ENCODE measurements around the gene DNAH3.
"Not testable (repeated sequence)": the region's sequence is repeated elsewhere in the genome, so short reads cannot be mapped to it uniquely, and the experiment has no call there.

The DNAH3 gene

GRCh38 chr16:21120976-21121520 is 29.6 kb downstream of the DNAH3 start:
- DNase-seq (ENCODE audit: low read depth) = no peak

GRCh38 chr16:21117567-21117966 is 33.1 kb downstream of the DNAH3 start:
- DNase-seq (ENCODE audit: low read depth) = no peak

DNA sequence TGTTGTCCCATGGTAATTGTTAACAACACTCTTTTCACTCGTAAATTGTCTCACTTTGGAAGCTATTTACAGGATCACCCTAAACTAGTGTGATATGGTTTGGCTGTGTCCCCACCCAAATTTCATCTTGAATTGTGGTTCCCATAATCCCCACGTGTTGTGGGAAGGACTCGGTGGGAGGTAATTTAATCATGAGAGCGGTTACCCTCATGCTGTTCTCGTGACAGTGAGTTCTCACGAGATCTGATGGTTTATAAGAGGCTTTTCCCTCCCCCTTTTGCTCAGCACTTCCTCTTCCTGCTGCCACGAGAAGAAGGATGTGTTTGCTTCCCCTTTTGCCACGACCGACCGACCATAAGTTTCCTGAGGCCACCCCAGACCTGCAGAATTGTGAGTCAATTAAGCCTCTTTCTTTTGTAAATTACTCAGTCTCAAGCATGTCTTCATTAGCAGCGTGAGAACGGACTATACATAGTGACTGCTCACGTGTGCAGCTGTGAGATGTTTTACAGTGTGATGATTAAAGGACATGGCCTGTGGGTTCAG is 34.4 kb downstream of the DNAH3 start:
- no peak for DNase-seq (ENCODE audit: low read depth)

GRCh38 chr16:21115551-21115950 is 35.1 kb downstream of the DNAH3 start:
- not testable (repeated sequence) for DNase-seq (ENCODE audit: low read depth)

DNA sequence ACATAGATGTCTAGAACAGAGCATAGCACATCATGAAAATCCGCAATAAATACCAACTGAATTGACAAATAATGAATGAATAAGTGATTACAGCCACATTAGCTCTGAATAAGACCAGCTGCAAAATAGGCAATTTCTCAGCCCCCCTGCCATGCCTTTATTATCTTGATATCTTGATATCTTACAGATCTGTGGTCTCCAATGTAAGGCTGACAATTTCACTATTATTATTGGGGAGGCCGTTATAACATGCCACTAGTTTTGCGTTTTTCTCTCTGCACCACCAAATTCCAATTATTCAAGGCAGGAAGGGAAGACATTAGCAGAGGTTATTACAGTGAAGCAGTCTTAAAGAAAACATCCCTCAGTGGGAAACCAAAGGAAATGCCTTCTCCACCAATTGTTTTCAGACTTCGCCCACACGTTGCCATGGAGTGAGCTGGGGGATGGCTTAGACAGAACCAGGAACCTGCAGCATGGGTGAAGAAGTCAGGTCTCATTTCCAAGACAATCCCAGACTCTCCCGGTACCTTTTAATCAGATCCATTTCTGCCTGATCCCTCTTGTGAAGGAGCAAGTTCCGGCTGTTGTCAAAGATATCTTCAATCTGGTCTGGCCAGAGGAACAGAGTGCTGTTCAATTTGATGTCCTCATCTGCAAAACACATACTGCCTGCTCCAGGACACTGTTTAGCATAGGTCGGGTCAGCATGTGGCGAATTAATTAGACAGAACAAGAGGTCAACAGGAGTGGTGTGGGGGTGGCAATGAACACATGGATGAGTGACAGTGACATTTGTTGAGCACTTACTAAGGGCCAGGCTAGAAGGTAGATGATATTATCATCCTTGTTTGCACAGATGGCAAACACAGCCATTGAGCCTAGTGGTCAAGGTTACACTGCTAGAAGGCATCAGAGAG is 46.4 kb downstream of the DNAH3 start:
- DNase-seq (ENCODE audit: low read depth) = peak; percentile 51

DNA sequence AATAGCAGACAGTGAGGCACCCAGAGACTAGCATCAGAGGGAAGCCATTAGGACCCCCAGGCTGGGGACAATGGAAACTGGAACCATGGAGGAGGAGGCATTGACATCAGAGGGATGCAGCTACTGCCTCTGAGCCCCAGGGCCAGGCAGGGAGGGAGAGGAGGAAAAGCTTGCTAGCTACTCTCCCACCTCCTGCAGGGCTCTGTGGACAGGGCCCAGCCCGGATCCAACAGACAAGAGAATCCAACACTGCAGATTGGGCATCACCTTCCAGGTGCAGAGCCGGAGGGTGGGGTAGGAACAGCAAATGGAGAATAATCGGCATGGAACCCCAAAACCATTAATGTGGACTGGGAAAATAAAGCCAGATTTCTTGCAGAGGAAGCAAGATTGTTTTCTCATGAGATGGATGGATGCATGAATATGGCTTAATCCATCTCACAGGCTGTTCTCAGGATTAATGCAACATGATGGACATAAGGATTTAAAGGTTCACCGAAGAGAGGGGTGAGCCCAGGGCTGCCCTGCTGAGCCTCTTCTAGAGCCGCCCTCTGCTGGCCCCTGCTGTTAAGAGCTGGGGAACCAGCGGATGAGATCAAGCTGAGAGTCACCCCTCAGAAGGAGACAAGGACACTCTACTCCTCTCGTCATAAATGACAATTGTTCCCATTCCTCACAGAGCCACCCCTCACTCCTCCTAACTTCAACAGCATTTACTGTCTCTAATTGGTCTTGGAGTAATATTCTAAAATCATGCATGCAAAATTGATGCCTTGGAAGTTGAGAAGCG is 48.8 kb downstream of the DNAH3 start:
- DNase-seq (ENCODE audit: low read depth) = no peak

GRCh38 chr16:21100447-21100846 is 50.2 kb downstream of the DNAH3 start:
- DNase-seq (ENCODE audit: low read depth) = no peak

GRCh38 chr16:21097151-21097550 is 53.5 kb downstream of the DNAH3 start:
- DNase-seq (ENCODE audit: low read depth) = no peak

DNA sequence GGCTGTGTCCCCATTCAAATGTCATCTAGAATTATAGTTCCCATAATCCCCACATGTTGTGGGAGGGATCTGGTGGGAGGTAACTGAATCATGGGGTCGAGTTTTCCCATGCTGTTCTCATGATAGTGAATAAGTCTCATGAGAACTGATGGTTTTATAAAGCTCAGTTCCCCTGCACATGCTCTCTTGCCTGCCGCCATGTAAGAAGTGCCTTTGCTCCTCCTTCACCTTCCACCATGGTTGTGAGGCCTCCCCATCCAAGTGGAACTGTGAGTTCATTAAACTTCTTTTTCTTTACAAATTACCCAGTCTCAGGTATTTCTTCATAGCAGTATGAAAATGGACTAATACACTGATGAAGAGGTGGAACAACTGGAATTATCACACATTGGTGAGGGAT is 55.9 kb downstream of the DNAH3 start:
- DNase-seq (ENCODE audit: low read depth) = not testable (repeated sequence)

DNA sequence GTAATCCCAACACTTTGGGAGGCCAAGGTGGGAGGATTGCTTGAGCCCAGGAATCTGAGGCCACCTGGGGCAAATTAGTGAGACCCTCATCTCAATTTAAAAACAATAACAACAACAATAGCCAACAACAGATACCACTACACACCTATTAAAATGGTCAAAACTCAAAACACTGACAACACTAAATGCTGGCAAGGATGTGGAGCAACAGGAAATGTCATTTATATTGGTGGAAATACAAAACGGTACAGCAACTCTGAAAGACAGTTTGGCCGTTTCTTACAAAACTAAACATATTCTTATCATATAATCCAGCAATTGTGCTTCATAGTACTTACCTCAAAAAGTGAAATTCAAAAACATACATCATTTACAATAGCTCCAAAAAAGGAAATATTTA is 57.7 kb downstream of the DNAH3 start:
- no peak for DNase-seq (ENCODE audit: low read depth)

GRCh38 chr16:21088646-21089538 is 61.8 kb downstream of the DNAH3 start:
- peak; percentile 62 for DNase-seq (ENCODE audit: low read depth)

DNA sequence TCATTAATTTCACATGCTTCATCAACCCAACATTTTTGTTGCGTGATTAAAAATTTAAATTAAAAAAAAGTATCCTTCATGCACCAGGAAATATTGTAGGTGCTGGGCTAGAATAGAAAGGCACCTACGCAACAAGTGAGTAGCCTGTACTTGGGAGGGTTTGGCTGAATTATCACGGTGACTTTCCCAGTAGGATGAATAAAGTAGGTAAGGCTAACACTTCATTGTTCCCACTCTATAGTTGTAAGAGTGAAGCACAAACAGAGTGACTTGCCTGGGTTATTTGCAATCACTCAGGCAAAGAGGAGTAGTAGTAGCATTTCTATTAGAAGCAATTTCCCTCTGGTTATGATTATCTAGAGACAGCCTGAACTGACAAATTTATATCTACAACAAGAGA is 62.5 kb downstream of the DNAH3 start:
- no peak for DNase-seq (ENCODE audit: low read depth)

DNA sequence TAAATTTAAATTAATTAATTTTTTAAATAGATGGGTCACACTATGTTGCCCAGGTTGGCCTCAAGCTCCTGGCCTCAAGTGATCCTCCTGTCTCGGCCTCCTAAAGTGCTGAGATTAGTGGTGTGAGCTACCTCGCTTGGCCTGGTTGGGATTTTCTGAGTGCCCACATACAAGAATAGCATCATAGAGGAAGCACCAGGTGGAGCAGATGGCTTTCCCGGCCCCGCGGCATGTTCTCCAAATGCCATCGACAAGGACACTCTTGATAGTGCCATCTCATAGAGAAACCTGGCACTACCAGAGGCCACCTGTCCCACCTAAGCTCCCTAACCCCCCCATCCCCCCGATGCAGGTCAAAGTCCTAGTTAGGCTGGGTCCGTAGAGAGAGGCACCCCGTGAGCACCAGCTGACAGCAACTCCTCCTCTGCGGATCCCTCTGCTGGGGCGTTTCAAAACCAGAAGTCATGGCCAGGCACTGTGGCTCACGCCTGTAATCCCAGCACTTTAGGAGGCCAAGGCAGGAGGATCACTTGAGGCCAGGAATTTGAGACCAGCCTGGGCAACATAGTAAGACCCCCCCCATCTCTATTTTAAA is 65.9 kb downstream of the DNAH3 start:
- DNase-seq (ENCODE audit: low read depth) = no peak

DNA sequence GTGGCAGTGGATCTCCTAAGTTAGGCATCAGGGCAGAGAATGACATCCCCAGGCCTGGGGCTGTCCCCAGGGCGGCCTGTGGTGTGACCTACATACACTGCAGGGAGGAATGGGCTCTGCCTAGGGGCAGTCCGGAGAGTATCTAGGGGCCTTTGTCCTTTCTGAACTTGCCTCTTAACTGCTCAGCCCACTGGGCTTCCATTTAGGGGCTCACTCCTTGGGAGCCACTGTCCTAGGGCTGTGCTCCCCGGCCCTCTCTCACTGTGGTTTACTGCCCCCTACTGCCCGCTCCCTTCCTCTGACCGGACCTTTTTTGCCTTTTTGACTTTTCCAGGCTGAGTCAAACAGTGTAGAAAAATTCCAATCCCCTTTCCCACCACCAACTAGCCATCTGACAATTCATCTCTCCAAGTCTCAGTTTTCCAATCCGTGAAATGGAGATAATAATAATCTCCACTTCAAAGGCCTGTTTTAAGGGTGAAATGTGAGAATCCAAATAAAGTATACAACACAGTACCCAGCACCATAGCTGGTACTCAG is 66.8 kb downstream of the DNAH3 start:
- DNase-seq (ENCODE audit: low read depth) = no peak

DNA sequence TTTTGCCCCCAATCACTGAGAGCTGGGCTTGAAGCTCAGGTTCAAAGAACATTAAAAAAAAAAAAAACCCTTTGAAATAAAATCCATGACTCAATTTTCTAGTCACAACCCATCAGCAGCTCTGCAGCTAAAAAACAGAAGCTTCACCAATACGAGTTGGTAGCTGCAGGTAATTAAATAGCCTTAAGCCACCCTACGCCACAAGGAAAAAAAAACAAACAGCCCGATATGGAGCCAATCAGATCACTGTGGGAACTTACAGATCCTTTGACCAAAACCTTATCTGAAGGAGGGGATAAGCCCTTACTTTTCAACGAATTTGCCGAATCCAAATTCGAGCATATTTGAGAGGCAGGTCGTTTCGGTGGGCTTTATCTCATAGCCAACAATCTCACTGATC is 69.3 kb downstream of the DNAH3 start:
- no peak for DNase-seq (ENCODE audit: low read depth)

GRCh38 chr16:21078563-21078962 is 72.1 kb downstream of the DNAH3 start:
- no peak for DNase-seq (ENCODE audit: low read depth)

DNA sequence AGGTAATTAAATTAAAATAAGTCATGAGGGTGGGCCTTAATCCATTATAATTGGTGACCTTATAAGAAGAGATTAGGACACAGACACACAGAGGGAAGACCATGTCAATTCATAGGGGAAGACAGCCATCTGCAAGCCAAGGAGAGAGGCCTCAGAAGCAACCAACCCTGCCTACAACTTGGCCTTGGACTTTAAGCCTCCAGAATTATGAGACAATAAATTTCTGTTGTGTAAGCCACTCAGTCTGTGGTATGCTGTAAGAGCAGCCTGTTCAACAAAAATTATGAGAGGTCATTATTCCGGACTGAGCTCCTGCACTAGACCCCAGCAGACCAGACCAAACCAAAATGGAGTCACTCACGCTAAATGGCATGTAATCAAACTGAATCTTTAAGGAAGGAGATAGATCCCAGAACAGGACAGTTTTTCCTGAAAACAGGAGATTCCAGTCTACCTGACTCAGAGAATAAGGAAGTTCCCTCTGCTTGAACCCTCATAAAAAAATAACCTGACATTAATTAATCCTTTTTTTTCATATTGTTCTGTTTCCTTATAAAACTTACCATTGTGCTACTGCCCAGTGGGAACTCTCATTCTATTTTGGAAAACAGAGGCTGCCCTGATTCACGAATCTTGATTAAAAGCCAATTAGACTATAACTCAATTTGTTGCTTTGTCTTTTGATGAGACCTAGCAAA is 74.3 kb downstream of the DNAH3 start:
- no peak for DNase-seq (ENCODE audit: low read depth)

GRCh38 chr16:21075252-21075651 is 75.4 kb downstream of the DNAH3 start:
- DNase-seq (ENCODE audit: low read depth) = no peak

DNA sequence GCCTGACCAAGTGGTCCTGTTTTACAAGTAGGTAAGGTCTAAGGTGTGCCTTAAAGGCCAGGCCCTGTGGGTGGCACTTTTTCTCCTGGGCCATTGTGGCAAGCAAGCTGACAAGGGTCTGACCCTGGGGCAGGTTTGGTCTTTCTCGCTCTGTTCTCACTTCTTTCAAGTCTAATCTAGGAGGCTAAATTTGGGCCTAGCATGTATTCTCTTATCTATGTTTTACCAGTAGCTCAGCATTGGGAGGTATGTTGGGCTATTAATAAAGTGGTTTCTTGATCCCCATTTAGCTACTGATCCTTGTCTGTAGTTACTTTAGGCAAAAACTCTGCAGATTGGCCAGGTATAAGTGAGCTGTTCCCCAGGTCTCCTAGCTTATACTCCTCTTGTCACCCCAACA is 77.7 kb downstream of the DNAH3 start:
- DNase-seq (ENCODE audit: low read depth) = no peak

- no peak for DNase-seq (ENCODE audit: low read depth)
Observed at GRCh38 chr16:21071741-21072140, 78.9 kb downstream of the DNAH3 start.
